Liver (tissue), 9 donors: ENCODE results near the gene UCP2. TPM values are rescaled to one million over a fixed set of nuclear protein-coding genes. Genes with fewer than 3 reads are reported as not detected.

Source experiments
- DNase-seq: peaks from one replicate; pipeline ENCODE4 v3.0.0-alpha.2; 2017; ENCODE audit warnings: low spot score
- H3K27ac ChIP-seq, 2 donors: one replicate each; pipeline ENCODE4 v1.7.0; 2013; ENCODE audit warnings: inconsistent platforms in 2 of 2, low read length in 2 of 2, control low read depth in 1 of 2, low read depth in 1 of 2, mild to moderate bottlenecking in 1 of 2
- H3K27me3 ChIP-seq, 4 donors: one replicate each; pipeline versions ENCODE4 v1.6.1 to v1.7.0; 2013; ENCODE audit warnings: low read length in 3 of 4, inconsistent platforms in 1 of 4, mild to moderate bottlenecking in 1 of 4, moderate library complexity in 1 of 4; ENCODE audit not compliant: control insufficient read depth in 4 of 4, insufficient read depth in 4 of 4
- H3K36me3 ChIP-seq, 4 donors: one replicate each; pipeline versions ENCODE4 v1.6.1 to v1.7.0; 2013; ENCODE audit warnings: low read length in 3 of 4, mild to moderate bottlenecking in 3 of 4, low read depth in 1 of 4, moderate library complexity in 1 of 4; ENCODE audit not compliant: control insufficient read depth in 4 of 4, insufficient read depth in 3 of 4
- H3K4me1 ChIP-seq, 4 donors: one replicate each; pipeline versions ENCODE4 v1.6.1 to v1.7.0; 2013; ENCODE audit warnings: low read length in 3 of 4, mild to moderate bottlenecking in 3 of 4, moderate library complexity in 1 of 4; ENCODE audit not compliant: control insufficient read depth in 4 of 4, insufficient read depth in 4 of 4
- H3K4me3 ChIP-seq, 3 donors: one replicate each; pipeline versions ENCODE4 v1.6.1 to v1.7.0; 2013; ENCODE audit warnings: low read length in 3 of 3, control low read depth in 1 of 3, low read depth in 1 of 3, mild to moderate bottlenecking in 1 of 3
- H3K9ac ChIP-seq, 2 donors: one replicate each; pipeline ENCODE4 v1.7.0; 2013; ENCODE audit warnings: low read length in 2 of 2, mild to moderate bottlenecking in 2 of 2, moderate library complexity in 2 of 2, control low read depth in 1 of 2, low read depth in 1 of 2
- H3K9me3 ChIP-seq, 4 donors: one replicate each; pipeline versions ENCODE4 v1.6.1 to v1.7.0; 2013; ENCODE audit warnings: low read length in 3 of 4; ENCODE audit not compliant: control insufficient read depth in 4 of 4
- ATF3 ChIP-seq: IDR thresholded peaks from 2 replicates; pipeline ENCODE4 v1.6.1; 2016; ENCODE audit warnings: antibody characterized with exemption
- CTCF ChIP-seq: fragments of 150-350 bp; IDR thresholded peaks from 2 replicates; pipeline ENCODE4 v1.5.1; 2017; ENCODE audit warnings: improper control_type of control experiment, low read depth, low read length; ENCODE audit not compliant: missing input control
- EGR1 ChIP-seq, 2 donors: IDR thresholded peaks; 2 replicates each; pipeline ENCODE4 v1.6.1; 2016 to 2018; ENCODE audit warnings: antibody characterized with exemption in 2 of 2, low read depth in 2 of 2
- FOXA1 ChIP-seq: IDR thresholded peaks from 2 replicates; pipeline ENCODE4 v1.6.1; 2016; ENCODE audit warnings: antibody characterized with exemption
- FOXA2 ChIP-seq: IDR thresholded peaks from 2 replicates; pipeline ENCODE4 v1.6.1; 2016; ENCODE audit warnings: antibody characterized with exemption
- GABPA ChIP-seq, 2 donors: IDR thresholded peaks in 1 of 2; conservative IDR thresholded peaks in 1 of 2; 2 replicates each; pipeline ENCODE4 v1.6.1; 2016; ENCODE audit warnings: antibody characterized with exemption in 2 of 2, mild to moderate bottlenecking in 1 of 2, moderate library complexity in 1 of 2
- HNF4A ChIP-seq, 2 donors: conservative IDR thresholded peaks; 2 replicates each; pipeline ENCODE4 v1.6.1; 2016; ENCODE audit warnings: antibody characterized with exemption in 2 of 2, mild to moderate bottlenecking in 2 of 2
- HNF4G ChIP-seq: IDR thresholded peaks from 2 replicates; pipeline ENCODE4 v1.6.1; 2016; ENCODE audit warnings: antibody characterized with exemption
- JUND ChIP-seq, 2 donors: IDR thresholded peaks; 2 replicates each; pipeline ENCODE4 v1.6.1; 2016; ENCODE audit warnings: antibody characterized with exemption in 2 of 2
- MAX ChIP-seq: IDR thresholded peaks from 2 replicates; pipeline ENCODE4 v1.6.1; 2016; ENCODE audit warnings: antibody characterized with exemption
- NR2F2 ChIP-seq: IDR thresholded peaks from 2 replicates; pipeline ENCODE4 v1.6.1; 2016; ENCODE audit warnings: antibody characterized with exemption
- RAD21 ChIP-seq, 2 donors: IDR thresholded peaks; 2 replicates each; pipeline ENCODE4 v1.6.1; 2016; ENCODE audit warnings: antibody characterized with exemption in 2 of 2, mild to moderate bottlenecking in 2 of 2
- REST ChIP-seq: IDR thresholded peaks from 2 replicates; pipeline ENCODE4 v1.6.1; 2016; ENCODE audit warnings: antibody characterized with exemption, mild to moderate bottlenecking
- RXRA ChIP-seq, 2 donors: IDR thresholded peaks; 2 replicates each; pipeline ENCODE4 v1.6.1; 2017 to 2018; ENCODE audit warnings: antibody characterized with exemption in 2 of 2, mild to moderate bottlenecking in 1 of 2
- SP1 ChIP-seq: IDR thresholded peaks from 2 replicates; pipeline ENCODE4 v1.6.1; 2018; ENCODE audit warnings: antibody characterized with exemption, mild to moderate bottlenecking
- TAF1 ChIP-seq: conservative IDR thresholded peaks from 2 replicates; pipeline ENCODE4 v1.6.1; 2016; ENCODE audit warnings: antibody characterized with exemption, mild to moderate bottlenecking
- YY1 ChIP-seq: IDR thresholded peaks from 2 replicates; pipeline ENCODE4 v1.6.1; 2016; ENCODE audit warnings: antibody characterized with exemption, mild to moderate bottlenecking
- ZBTB33 ChIP-seq: IDR thresholded peaks from 2 replicates; pipeline ENCODE4 v1.6.1; 2016; ENCODE audit warnings: antibody characterized with exemption
- WGBS: extraction: QIAGEN DNeasy Blood & Tissue Kit; methylation state at CpG from one replicate; pipeline ENCODE4 v1.1.7; 2013; 5-methylcytosine and 5-hydroxymethylcytosine counted together
- polyA plus RNA-seq, 2 donors: library from polyadenylated mRNA; stranded (reverse) in 1 of 2; unstranded in 1 of 2; fragments of 200-250 nt in 1 of 2; fragments of >200 nt in 1 of 2; fragmentation: Nextera tagmentation in 1 of 2; extraction: Ambion mirVana in 1 of 2; gene quantifications; one replicate each; pipeline versions ENCODE4 v1.2.1 to v1.2.3, GENCODE V29; 2013 to 2015
- total RNA-seq, 2 donors: library from RNA; depleted of rRNA; stranded (reverse); fragments of >200 nt; gene quantifications; one replicate each; pipeline ENCODE4 v1.2.3, GENCODE V29; 2014
- donor health status: healthy.
- donor health status: healthy.
- donor health status: healthy.
- donor health status: healthy.
- donor health status: healthy.

The UCP2 gene
- total and polyA plus RNA-seq, 4 donors, result 10.4 to 137 (median 13.6) TPM

GRCh38 chr11:73997120-73997770, 14.6 kb upstream of the UCP2 start:
- no peak overlapping the region for H3K9ac ChIP-seq
- no peaks in the 10 kb centered on the region for H3K4me1 ChIP-seq
- no peak overlapping the region for H3K27ac ChIP-seq
- H3K36me3 ChIP-seq, result no peaks in the 10 kb centered on the region
- no peak for TF ChIP-seq RXRA (IDR thresholded peaks at IDR 0.05)
- H3K9me3 ChIP-seq, result no peaks in the 10 kb centered on the region
- no peak for DNase-seq
- 78% methylated on average over 6 of the region's 6 CpGs for WGBS
- H3K27me3 ChIP-seq, result no peaks in the 10 kb centered on the region
- no peak overlapping the region for H3K4me3 ChIP-seq

GRCh38 chr11:73996161-73996747, 13.6 kb upstream of the UCP2 start:
- Histone ChIP-seq H3K9me3 (no peaks in the 10 kb centered on the region), H3K27me3 (no peaks in the 10 kb centered on the region), H3K27ac (no peak overlapping the region), H3K4me3 (no peak overlapping the region), H3K36me3 (no peaks in the 10 kb centered on the region), H3K9ac (no peak overlapping the region), H3K4me1 (no peaks in the 10 kb centered on the region)
- DNase-seq, result no peak
- TF ChIP-seq GABPA (IDR thresholded peaks at IDR 0.05 in 1 of 2, conservative IDR thresholded peaks at IDR 0.05 in 1 of 2) (no peak), ZBTB33 (no peak)
- 87% methylated on average over 4 of the region's 4 CpGs for WGBS

GRCh38 chr11:73995731-73996130, 13.1 kb upstream of the UCP2 start:
- 74% methylated on average over 2 of the region's 2 CpGs for WGBS
- H3K36me3 ChIP-seq, result no peaks in the 10 kb centered on the region
- H3K4me1 ChIP-seq, result no peaks in the 10 kb centered on the region
- no peak overlapping the region for H3K27ac ChIP-seq
- no peak for DNase-seq
- TF ChIP-seq MAX (no peak), ATF3 (no peak), CTCF (no peak), SP1 (no peak), RXRA (IDR thresholded peaks at IDR 0.05) (no peak), FOXA1 (no peak), JUND (IDR thresholded peaks at IDR 0.05) (no peak), HNF4G (no peak), NR2F2 (no peak), FOXA2 (no peak), REST (no peak), HNF4A (conservative IDR thresholded peaks at IDR 0.05) (no peak), GABPA (IDR thresholded peaks at IDR 0.05 in 1 of 2, conservative IDR thresholded peaks at IDR 0.05 in 1 of 2) (no peak), TAF1 (no peak), YY1 (no peak), EGR1 (IDR thresholded peaks at IDR 0.05; ENCODE audit: low read depth in 2 of 2) (no peak), RAD21 (IDR thresholded peaks at IDR 0.05) (no peak)
- H3K9ac ChIP-seq, result no peak overlapping the region
- no peaks in the 10 kb centered on the region for H3K9me3 ChIP-seq
- H3K27me3 ChIP-seq, result no peaks in the 10 kb centered on the region
- no peak overlapping the region for H3K4me3 ChIP-seq
